A673 (cell line): Measurements from ENCODE around the gene PLEK.
"Not testable (repeated sequence)": the region's sequence is repeated elsewhere in the genome, so short reads cannot be mapped to it uniquely, and the experiment has no call there.

Experiments
- EZH2 ChIP-seq: fragments of 200-600 bp; sonication (generic); IDR thresholded peaks from 2 replicates; pipeline ENCODE4 v1.6.1; 2017; ENCODE audit warnings: borderline replicate concordance, low read depth, mild to moderate bottlenecking, mixed read lengths, antibody characterized with exemption, low read length; ENCODE audit not compliant: poor library complexity, severe bottlenecking
- TF ChIP-seq, protein P1 (sequence below): fragments of 300-800, 200-600 bp; sonication (generic); conservative IDR thresholded peaks from 2 replicates; pipeline ENCODE4 v1.5.1; 2017; ENCODE audit warnings: low read depth, mild to moderate bottlenecking, antibody characterized with exemption, low read length, moderate library complexity, mixed read lengths

DNA sequence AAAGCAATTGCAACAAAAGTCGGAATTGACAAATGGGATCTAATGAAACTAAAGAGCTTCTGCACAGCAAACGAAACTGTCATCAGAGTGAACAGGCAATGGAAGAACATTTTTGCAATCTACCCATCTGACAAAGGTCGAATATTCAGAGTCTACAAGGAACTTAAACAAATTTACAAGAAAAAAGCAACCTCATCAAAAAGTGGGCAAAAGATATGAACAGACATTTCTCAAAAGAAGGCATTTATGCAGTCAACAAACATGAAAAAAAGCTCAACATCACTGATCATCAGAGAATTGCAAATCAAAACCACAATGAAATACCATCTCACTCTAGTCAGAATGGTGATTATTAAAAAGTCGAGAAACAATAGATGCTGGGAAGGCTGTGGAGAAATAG lies 16.0 kb upstream of the PLEK start:
- not testable (repeated sequence) for TF ChIP-seq EZH2
- TF ChIP-seq, protein P1, sequence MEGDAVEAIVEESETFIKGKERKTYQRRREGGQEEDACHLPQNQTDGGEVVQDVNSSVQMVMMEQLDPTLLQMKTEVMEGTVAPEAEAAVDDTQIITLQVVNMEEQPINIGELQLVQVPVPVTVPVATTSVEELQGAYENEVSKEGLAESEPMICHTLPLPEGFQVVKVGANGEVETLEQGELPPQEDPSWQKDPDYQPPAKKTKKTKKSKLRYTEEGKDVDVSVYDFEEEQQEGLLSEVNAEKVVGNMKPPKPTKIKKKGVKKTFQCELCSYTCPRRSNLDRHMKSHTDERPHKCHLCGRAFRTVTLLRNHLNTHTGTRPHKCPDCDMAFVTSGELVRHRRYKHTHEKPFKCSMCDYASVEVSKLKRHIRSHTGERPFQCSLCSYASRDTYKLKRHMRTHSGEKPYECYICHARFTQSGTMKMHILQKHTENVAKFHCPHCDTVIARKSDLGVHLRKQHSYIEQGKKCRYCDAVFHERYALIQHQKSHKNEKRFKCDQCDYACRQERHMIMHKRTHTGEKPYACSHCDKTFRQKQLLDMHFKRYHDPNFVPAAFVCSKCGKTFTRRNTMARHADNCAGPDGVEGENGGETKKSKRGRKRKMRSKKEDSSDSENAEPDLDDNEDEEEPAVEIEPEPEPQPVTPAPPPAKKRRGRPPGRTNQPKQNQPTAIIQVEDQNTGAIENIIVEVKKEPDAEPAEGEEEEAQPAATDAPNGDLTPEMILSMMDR, result not testable (repeated sequence)
